GM20431 (cell line): ENCODE results near the gene SPEM3.

Experiments used
- in situ Hi-C: fragments of 300-500 bp; cut with MseI, MboI; formaldehyde crosslinking; loops from one replicate; pipeline ENCODE4 v1.15.0; 2020; ENCODE audit warnings: low sequenced_read_pairs; ENCODE audit not compliant: unreplicated experiment

Gene SPEM3

DNA sequence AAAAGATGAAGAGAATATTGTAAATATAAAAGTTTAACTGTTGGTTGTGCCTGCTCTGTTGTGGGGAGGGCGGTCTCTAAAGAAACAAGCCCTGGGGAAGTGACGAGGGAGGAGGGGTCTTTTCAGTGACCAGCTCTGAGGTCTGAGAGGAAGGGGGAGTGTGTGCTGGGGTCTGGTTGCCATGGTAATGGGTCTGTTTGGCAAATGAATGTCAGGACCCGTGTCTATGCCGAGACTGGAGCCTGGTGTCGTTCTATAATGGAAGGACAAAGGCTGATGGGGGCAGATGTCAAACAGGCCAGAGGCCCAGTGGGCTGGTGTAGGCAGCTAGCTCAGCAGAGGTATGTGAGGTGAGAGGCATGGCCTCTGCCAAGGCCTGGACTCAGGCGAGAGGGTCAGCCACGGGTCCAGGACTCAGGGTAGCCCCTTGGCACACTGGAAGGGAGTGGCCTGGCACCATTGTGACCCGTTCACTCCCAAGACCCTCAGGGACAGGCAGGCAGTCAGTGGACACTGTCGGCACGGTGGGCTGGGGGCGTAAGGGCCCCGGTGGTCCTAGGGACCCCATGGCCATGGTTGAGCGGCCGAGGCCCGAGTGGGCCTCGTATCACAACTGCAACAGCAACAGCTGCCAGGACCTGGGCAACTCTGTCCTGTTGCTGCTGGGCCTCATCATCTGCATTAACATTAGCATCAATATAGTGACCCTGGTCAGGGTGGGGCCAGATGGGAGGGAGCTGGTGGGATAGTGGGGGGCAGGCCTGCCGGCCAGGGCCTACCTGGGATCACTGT lies 8.6 kb upstream of the SPEM3 start, which contains the start of gene SPEM1:
SPEM1 (plus strand) TSS at position 506 of the 792 bp plus-strand sequence; CDS start at position 567, 61 bp downstream.
- in situ Hi-C loops, result no loop called here

DNA sequence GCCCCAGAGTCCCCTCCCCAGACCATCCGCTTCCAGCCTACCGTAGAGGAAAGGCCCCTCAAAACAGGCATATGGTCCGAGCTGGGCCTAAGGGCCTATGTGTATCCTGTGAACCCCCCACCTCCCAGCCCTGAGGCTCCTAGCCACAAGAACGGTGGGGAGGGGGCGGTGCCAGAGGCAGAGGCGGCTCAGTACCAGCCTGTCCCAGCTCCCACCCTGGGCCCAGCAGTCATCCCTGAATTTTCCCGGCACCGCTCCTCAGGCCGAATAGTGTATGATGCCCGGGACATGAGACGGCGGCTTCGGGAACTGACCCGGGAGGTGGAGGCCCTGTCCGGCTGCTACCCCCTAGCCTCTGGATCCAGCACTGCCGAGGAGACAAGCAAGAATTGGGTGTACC lies 7.5 kb upstream of the SPEM3 start:
- in situ Hi-C loops, result no loop called here

DNA sequence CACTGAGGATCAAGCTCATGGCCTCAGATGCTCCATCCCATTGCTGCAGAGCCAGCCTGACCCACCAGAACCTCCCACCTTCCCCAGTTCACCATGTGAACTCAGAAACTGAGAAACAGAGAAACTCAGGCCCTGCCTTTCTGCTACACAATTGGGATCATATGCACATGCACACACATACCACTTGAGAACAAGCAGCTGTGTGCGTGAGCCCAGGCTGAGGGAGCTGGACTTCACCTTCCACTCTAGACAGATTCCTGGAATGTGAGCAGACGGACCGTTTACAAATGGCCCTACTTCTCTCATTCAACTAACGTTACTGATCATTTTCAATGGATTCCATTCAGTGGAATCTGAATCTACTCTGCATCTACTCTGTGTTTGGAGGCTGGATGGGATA lies 5.0 kb upstream of the SPEM3 start:
- in situ Hi-C loops, result no loop called here

DNA sequence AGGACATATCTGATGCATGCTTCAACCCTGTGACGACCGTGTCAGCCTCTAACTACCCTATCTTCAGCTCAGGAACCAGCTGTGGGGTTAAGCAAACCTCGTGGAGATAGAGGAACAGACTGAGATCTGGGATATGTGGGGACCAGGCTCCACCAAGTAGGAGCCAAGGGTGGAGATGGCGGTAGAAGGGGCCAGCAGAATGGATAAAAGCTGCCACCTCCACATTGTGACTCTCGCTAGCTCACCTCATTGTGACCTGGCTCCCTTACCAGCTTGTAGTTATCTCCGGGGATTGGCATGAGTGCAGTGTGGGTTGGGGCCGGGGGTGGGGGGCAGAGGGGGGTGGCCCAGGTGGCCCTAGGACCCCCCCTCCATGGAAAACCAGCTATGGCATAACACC lies 3.3 kb upstream of the SPEM3 start, which contains the start of gene SPEM2:
SPEM2 (plus strand) TSS at position 301 of the 400 bp plus-strand sequence; CDS start at position 374, 73 bp downstream.
- in situ Hi-C loops, result no loop called here

DNA sequence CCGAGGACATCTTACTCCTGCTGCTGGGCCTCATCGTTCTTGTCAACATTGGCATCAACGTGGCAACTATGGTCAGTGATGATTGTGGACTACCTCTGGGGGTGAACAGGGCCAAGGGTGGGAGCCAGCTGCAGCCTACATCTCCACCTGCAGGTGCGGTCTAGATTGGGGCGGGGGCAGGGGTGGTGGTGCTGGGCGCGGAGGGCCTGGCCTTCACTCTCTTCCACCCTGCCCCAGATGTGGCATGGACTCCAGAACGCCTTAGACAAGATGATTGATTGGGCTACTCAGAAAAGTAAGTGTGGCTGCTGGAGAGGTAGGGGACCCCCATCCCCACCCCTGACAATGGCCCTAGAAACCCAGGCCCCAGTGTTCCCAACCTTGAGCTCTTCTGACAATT lies 2.9 kb upstream of the SPEM3 start:
- in situ Hi-C loops, result no loop called here

DNA sequence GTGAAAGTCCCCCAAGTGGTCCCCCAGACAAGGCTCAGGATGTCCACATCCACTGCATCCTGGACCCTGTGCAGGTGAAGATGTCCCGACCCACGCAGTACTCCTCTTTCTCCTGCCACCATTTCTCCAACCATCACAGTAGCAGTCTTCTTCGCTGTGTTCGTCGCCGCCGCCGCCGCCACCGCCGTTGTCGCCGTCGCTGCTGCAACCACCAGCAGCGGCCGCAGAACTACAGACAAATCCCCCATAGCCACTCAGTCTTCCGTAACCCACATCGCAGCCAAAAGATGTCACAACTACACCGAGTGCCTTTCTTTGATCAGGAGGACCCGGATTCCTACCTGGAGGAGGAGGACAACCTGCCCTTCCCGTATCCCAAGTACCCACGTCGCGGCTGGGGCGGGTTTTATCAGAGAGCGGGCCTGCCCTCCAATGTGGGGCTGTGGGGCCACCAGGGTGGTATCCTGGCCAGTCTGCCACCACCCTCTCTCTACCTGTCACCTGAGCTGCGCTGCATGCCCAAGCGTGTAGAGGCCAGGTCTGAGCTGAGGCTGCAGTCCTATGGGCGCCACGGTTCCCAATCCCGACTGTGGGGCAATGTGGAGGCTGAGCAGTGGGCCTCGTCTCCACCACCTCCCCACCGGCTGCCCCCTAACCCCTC lies 2.3 kb upstream of the SPEM3 start:
- in situ Hi-C loops, result no loop called here

DNA sequence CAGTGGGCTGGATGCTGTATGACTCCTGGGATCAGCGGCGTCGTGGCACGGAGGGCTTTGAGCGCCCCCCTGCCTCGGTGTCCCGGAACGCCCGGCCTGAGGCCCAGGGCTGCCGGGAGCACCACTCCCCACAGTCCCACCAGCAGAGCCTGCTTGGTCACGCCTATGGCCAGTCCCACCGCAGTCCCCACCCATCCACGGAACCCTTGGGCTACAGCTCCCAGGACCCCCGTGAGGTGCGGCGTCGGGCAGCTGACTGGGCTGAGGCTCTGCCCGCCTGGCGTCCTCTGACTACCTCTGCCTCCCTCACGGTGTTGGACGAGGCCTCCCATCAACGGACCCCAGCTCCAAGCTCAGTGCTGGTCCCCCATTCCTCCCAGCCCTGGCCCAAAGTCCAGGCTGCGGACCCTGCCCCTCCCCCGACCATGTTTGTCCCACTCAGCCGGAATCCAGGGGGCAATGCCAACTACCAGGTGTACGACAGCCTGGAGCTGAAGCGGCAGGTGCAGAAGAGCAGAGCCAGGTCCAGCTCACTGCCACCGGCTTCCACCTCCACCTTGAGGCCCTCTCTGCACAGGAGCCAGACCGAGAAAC lies 1.7 kb upstream of the SPEM3 start:
- in situ Hi-C loops, result no loop called here

DNA sequence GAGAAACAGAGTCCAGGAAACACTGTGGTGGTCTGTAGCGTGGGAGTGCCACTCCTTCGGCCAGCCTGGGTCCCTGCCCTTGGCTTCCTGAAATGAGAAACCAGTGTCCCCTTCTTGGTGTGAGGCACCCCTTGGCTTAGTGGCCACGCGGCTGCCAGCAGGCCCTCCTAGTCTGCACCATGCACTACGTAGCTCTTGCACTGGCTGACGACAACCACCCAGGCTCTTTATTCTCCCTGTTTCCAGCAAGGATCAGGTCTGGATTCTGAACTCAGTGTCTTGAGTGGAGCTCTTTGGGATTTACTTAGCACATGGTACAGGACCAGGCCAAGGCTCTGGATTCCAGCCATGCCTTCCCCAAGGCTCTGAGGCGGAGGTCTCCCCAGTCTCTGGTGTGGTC lies 1.1 kb upstream of the SPEM3 start:
- in situ Hi-C loops, result no loop called here

DNA sequence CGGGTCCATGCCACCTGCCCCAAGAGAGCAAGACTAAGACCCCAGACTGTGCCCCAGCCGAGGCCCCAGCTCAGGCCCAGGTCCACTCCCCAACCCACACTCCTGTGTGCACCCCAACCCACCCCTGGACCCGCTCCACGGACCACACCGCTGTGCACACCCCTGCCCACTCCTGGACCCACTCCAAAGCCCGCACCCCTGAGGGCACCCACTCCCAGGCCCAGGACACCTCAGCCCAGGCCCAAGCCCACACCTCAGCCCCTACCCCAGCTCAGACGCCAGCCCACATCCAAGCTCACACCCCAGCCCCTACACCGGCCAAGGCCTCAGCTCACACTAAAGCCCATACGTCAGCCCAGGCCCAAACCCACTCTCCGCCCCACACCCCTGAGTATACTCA lies 1.1 kb downstream of the SPEM3 start:
- in situ Hi-C loops, result no loop called here

DNA sequence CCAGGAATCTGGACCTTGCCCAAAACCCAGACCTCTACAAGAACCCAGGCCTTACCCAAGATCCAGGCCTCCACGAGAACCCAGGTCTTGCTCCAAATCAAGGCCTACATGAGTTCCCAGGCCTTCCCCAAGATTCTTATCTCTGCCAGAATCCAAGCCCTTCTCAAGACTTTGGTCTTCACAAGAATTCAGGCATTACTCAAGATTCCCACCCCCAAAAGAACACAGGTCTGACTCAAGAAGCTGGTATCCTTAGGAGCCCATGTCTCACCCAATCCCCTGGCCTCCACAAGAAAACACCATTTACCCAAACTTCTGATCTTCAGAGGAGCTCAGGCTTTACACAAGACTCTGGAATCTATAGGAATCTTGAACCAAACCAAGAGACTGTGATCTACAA lies 2.6 kb downstream of the SPEM3 start:
- in situ Hi-C loops, result no loop called here

DNA sequence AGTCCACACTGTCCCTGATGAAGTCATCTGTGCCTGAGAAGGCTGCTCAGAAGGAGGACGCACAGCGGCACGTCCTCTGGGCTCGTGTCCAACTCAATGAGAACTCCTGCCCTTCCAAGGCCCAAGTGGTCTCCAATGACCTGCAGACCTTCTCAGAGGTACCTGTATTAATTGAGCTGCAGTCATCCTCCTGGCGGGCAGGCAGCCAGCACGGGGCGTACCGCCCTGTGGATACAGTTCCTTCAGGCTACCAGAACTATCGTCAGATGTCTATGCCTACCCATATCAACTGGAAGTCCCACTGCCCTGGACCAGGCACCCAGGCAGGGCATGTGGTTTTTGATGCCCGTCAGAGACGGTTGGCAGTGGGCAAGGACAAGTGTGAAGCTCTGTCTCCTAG lies 3.6 kb downstream of the SPEM3 start:
- in situ Hi-C loops, result no loop called here

DNA sequence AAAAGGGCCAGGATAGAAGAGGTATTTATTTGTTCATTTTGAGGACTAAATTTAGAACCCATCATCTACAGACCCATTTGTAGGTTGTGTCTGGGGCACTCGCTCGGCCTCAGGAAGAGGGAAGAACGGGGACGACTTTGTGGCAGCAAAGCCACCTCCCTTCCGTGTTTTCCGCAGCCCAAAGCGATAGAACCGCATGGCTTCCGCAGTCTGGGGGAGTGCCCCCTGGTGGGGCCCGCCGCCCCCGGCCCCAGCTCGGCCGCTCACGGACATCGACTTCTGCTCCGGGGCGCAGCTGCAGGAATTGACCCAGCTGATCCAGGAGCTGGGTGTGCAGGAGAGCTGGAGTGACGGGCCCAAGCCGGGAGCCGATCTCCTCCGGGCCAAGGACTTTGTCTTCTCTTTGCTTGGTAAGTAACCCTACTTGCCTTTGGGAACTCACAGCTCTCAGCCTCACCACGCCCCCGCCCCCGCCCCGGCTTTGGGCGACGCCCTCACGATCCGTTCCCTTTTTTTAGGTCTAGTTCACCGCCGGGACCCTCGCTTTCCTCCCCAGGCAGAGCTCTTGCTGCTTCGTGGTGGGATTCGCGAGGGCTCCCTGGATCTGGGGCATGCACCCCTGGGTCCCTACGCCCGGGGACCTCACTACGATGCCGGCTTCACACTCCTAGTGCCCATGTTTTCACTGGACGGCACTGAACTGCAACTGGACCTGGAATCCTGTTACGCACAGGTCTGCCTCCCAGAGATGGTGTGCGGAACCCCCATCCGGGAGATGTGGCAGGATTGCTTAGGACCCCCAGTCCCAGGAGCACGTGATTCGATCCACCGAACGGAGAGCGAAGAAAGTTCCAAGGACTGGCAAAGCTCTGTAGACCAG lies 7.3 kb downstream of the SPEM3 start:
- in situ Hi-C loops, result no loop called here

DNA sequence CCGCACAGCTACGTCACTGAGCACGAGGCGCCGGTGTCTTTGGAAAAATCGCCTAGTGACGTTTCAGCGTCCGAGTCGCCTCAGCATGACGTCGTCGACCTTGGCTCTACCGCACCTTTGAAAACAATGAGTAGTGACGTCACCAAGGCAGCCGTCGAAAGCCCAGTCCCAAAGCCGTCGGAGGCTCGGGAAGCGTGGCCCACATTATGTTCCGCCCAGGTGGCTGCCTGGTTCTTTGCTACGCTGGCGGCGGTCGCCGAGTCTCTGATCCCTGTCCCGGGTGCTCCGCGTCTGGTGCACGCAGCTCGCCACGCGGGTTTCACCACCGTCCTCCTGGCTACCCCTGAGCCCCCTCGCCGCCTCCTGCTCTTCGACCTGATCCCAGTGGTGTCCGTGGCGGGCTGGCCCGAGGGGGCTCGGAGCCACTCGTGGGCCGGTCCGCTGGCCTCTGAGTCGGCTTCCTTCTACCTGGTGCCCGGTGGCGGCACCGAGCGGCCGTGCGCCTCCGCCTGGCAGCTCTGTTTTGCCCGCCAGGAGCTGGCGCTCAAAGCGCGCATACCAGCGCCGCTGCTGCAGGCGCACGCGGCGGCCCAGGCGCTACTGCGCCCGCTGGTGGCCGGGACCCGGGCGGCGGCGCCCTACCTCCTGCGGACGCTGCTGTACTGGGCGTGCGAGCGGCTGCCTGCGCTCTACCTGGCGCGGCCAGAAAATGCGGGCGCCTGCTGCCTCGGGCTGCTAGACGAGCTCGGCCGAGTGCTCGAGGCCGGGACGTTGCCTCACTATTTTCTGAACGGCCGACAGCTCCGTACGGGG lies 8.1 kb downstream of the SPEM3 start:
- in situ Hi-C loops, result no loop called here

DNA sequence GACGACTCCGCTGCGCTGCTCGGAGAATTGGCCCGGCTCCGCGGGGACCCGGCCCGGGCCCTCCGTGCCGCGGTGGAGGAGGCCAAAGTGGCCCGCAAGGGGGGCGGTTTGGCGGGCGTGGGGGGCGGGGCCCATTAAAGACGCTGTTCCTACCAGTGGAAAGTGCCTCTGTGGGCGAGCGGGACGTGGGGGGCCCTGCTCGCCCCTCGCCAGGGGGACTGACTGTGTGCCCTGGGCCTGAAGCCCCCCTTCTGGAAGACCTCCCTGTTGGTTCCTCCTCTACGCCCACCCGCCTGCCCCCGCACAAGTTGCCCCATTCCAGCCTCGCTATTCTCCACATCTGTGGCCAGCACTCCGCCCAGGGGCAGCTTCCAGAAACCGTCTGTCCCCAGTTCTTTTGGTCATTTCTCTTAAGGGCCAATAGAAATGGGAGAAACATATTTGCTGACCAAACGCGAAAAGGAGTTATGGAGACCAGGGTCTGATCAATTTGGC lies 8.8 kb downstream of the SPEM3 start:
- in situ Hi-C loops, result no loop called here

DNA sequence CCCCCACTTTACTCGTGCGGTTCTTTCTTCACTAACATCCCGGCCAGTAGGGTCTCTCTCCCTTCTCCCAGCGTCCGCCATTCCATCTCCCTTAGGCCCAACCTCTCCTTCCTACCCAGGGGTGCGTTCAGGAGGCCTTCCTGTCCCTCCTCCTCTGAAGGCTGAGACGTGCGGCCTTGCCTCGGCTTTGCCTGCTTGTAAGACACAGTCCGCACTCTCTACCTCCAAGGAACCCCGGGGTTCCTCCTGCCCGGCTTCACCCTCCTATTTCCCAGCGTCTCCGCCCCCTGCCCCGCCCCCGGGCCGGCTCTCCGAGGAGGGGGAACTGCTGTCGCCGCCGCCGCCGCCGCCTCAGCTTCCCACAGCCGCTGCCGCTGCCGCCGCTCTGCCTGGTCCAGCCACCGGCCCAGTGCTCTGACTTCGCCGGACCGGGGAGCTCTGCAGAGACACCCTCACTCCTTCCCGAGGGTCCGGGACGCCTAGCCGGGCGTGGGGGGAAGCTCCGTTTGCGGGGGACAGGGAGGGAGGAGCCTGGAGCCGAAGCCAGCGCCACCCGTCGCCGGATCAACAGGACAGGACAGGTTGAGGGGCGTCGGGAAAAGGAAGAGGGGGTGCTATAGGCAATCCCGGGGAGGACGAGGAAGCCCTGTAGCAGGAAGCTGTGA lies 9.4 kb downstream of the SPEM3 start:
- in situ Hi-C loops, result no loop called here

DNA sequence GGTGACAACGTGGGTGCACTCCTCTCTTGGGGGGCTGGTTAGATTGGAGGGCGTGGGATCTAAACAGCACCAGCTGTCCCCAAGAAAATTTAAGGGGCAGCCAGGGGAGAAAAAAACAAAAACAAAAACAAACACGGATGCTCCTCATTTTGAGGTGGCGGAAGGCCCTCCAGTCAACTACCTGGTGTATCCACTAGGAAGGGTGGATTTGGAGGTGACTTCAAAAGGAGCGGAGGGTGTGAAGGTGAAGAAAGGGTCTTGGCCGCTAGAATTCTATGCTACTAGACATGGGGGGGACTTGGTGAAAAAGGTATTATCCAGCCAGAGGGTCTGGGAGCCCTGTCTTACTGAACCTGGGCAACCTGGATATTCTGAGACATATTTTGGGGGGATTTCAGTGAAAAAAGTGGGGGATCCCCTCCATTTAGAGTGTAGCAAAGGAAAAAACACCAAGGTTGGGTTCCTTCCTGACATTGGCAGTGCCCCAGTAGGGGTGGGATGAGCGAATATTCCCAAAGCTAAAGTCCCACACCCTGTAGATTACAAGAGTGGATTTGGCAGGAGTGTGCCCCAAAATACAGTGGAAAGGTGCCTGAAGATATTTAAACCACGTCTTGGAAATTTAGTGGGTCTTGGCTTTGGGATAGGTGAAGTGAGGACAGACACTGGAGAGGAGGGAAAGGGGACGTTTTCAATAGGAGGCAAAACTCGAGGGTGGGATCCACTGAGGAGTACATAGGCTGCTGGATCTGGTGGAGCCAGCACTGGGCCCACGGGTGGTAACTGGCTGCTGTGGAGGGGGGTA lies 10.2 kb downstream of the SPEM3 start:
- in situ Hi-C loops, result no loop called here

DNA sequence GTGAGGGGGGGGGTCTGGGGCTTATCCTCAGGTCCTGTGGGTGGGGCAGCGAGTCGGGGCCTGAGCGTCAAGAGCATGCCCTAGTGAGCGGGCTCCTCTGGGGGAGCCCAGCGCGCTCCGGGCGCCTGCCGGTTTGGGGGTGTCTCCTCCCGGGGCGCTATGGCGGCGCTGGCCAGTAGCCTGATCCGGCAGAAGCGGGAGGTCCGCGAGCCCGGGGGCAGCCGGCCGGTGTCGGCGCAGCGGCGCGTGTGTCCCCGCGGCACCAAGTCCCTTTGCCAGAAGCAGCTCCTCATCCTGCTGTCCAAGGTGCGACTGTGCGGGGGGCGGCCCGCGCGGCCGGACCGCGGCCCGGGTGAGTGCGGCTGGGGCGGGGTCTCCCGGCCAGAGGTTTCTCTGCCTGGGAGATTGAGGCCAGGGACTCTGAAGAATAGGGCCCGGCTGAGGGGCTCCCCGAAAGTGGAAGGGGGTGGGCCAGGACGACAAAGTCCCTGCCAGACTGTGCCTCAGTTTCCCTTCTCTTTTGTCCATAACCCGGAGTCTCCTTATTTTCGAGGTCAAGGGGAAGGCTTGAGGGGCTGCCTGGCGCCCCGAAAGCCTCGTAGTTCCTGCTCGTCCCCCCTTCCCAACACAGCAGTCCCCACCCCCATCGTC lies 10.9 kb downstream of the SPEM3 start, which contains the start of gene FGF11:
FGF11 (plus strand) TSS at position 51 of the 651 bp plus-strand sequence; CDS start at position 160, 109 bp downstream.
- in situ Hi-C loops, result no loop called here
